GM19240 (cell line): ENCODE data around the gene AGL.
A peak's percentile ranks its signal among the peaks of the same experiment; 100 is the strongest.
"Not testable (repeated sequence)": the region's sequence is repeated elsewhere in the genome, so short reads cannot be mapped to it uniquely, and the experiment has no call there.

Experiments
- DNase-seq: peaks from one replicate; pipeline ENCODE4 v3.0.0; 2011; ENCODE audit warnings: low spot score; ENCODE audit not compliant: insufficient read length

AGL gene

GRCh38 chr1:99936071-99936470 lies 85.9 kb downstream of the AGL start:
- DNase-seq = no peak

- DNase-seq = no peak
Measured at GRCh38 chr1:99942723-99943122, 92.6 kb downstream of the AGL start.

GRCh38 chr1:99943223-99943794 lies 93.1 kb downstream of the AGL start:
- no peak for DNase-seq

- no peak for DNase-seq
Measured at GRCh38 chr1:99944192-99944591, 94.0 kb downstream of the AGL start.

- no peak for DNase-seq
Measured at GRCh38 chr1:99945174-99945573, 95.0 kb downstream of the AGL start.

- no peak for DNase-seq
Measured at GRCh38 chr1:99950486-99950885, 100.3 kb downstream of the AGL start.

- no peak for DNase-seq
Measured at GRCh38 chr1:99952522-99952921, 102.4 kb downstream of the AGL start.

GRCh38 chr1:99955375-99955774 lies 105.2 kb downstream of the AGL start:
- DNase-seq = no peak

- DNase-seq = no peak
Measured at GRCh38 chr1:99956755-99957154, 106.6 kb downstream of the AGL start.

- DNase-seq = no peak
Measured at GRCh38 chr1:99957818-99958217, 107.7 kb downstream of the AGL start.

GRCh38 chr1:99959189-99959705 lies 109.1 kb downstream of the AGL start:
- DNase-seq = not testable (repeated sequence)

GRCh38 chr1:99960260-99960659 lies 110.1 kb downstream of the AGL start:
- not testable (repeated sequence) for DNase-seq

GRCh38 chr1:99963041-99963795 lies 113.1 kb downstream of the AGL start:
- no peak for DNase-seq

- no peak for DNase-seq
Measured at GRCh38 chr1:99964806-99965205, 114.6 kb downstream of the AGL start.

- no peak for DNase-seq
Measured at GRCh38 chr1:99965646-99966375, 115.7 kb downstream of the AGL start.

- no peak for DNase-seq
Measured at GRCh38 chr1:99968214-99968613, 118.1 kb downstream of the AGL start.

- no peak for DNase-seq
Measured at GRCh38 chr1:99969260-99969728, 119.1 kb downstream of the AGL start.

- peak; percentile 58 for DNase-seq
Measured at GRCh38 chr1:99969729-99970621, 119.8 kb downstream of the AGL start, which contains the start of gene SLC35A3. TSS of gene SLC35A3 (plus strand) at chr1:99969996. CDS start at chr1:99993555, 23,559 bp downstream.

GRCh38 chr1:99970713-99971255 lies 120.6 kb downstream of the AGL start:
- no peak for DNase-seq

- not testable (repeated sequence) for DNase-seq
Measured at GRCh38 chr1:99972066-99972465, 121.9 kb downstream of the AGL start.
